Measurements from ENCODE around the gene TMEM81.

The TMEM81 gene

DNA sequence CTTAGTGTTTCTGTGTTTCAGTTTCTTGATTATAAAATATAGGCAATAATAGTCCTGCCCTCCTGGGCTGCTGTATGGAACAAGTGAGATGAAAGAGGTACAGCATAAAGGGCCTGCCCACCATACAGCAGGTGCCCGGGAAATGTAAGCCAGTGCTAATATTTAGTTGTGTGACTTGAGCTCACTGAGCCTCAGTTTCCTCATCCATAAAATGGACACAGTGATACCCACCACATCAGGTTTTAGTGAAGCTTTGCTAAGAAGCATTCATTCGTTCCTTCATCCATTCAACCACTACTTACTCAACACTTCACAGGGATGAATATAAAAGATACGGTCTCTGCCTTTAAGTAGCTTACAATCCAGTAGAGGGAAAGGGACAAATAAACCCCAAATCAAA lies 21.4 kb downstream of the TMEM81 start:
- Mint-ChIP-seq H3K27me3 (peaks cover 11% of the 10 kb centered on the region), H3K27ac (ENCODE audit: low read depth) (no peak overlapping the region), H3K4me1 (peaks cover 6% of the 10 kb centered on the region), H3K36me3 (ENCODE audit: insufficient read depth) (peaks cover 1% of the 10 kb centered on the region), H3K4me3 (no peak overlapping the region), H3K9me3 (no peaks in the 10 kb centered on the region)
- ATAC-seq (replicated peaks; ENCODE audit: extremely low read depth, poor library complexity, severe bottlenecking) (no peak), DNase-seq (ENCODE audit: low spot score in 2 of 2) (no peak)

DNA sequence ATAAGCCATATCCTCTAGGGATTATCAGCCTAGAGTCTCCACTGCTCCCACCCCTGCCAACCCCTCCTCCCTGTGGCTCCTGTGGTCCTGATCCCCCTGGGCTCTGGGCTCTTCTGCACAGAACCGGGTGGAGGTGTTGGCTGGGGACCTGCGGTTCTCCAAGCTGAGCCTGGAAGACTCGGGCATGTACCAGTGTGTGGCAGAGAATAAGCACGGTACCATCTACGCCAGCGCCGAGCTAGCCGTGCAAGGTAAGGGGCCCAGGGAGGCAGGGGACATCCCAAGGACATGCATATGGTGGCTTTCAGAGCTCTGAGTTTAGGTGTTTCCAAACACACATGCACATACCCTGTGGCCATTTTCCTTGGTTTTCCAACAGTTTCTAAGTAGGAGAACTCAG lies 21.9 kb downstream of the TMEM81 start:
- Mint-ChIP-seq H3K27me3 (peaks cover 11% of the 10 kb centered on the region), H3K9me3 (no peaks in the 10 kb centered on the region), H3K36me3 (ENCODE audit: insufficient read depth) (peaks cover 1% of the 10 kb centered on the region), H3K4me1 (peaks cover 6% of the 10 kb centered on the region), H3K4me3 (no peak overlapping the region), H3K27ac (ENCODE audit: low read depth) (no peak overlapping the region)
- no peak for ATAC-seq (replicated peaks; ENCODE audit: extremely low read depth, poor library complexity, severe bottlenecking)
- no peak for DNase-seq (ENCODE audit: low spot score in 2 of 2)

DNA sequence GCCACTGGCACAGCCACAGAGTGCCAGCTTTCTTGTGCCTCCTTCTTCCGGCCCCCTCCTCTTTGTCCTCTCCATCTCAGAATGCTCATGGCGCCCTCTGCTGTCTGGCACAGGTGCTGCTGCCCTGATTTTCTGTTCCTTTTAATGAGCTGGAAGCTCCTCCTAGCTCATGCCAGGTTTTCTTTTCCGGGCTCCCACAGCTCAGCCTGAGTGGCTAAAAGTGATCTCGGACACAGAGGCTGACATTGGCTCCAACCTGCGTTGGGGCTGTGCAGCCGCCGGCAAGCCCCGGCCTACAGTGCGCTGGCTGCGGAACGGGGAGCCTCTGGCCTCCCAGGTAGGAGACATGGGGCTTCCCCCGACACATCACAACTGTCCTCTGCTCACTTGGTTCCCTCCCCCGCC lies 22.6 kb downstream of the TMEM81 start:
- no peaks in the 10 kb centered on the region for H3K9me3 Mint-ChIP-seq
- no peak overlapping the region for H3K4me3 Mint-ChIP-seq
- H3K27me3 Mint-ChIP-seq: peaks cover 11% of the 10 kb centered on the region
- H3K36me3 Mint-ChIP-seq (ENCODE audit: insufficient read depth): peaks cover 1% of the 10 kb centered on the region
- H3K4me1 Mint-ChIP-seq: peaks cover 6% of the 10 kb centered on the region
- DNase-seq (ENCODE audit: low spot score in 2 of 2) (peak; percentile 52 to 53), ATAC-seq (replicated peaks; ENCODE audit: extremely low read depth, poor library complexity, severe bottlenecking) (no peak)
- H3K27ac Mint-ChIP-seq (ENCODE audit: low read depth): no peak overlapping the region

DNA sequence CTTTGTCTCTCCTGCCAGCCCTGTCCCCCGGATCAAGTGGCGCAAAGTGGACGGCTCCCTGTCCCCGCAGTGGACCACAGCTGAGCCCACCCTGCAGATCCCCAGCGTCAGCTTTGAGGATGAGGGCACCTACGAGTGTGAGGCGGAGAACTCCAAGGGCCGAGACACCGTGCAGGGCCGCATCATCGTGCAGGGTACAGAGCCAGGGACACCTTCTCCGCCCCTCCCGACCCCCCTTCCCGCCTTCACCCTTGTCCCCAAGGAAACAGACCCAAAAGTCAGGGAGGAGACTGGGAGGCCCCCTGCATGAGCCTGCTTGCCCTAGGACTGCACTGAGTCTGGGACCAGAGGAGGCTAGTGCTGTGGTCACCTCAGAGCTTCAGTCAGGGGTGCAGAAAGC lies 23.0 kb downstream of the TMEM81 start:
- DNase-seq (ENCODE audit: low spot score in 2 of 2) (no peak), ATAC-seq (replicated peaks; ENCODE audit: extremely low read depth, poor library complexity, severe bottlenecking) (no peak)
- H3K9me3 Mint-ChIP-seq: no peaks in the 10 kb centered on the region
- no peak overlapping the region for H3K4me3 Mint-ChIP-seq
- H3K27me3 Mint-ChIP-seq: peaks cover 11% of the 10 kb centered on the region
- peaks cover 1% of the 10 kb centered on the region for H3K36me3 Mint-ChIP-seq (ENCODE audit: insufficient read depth)
- H3K27ac Mint-ChIP-seq (ENCODE audit: low read depth): no peak overlapping the region
- H3K4me1 Mint-ChIP-seq: peaks cover 6% of the 10 kb centered on the region

DNA sequence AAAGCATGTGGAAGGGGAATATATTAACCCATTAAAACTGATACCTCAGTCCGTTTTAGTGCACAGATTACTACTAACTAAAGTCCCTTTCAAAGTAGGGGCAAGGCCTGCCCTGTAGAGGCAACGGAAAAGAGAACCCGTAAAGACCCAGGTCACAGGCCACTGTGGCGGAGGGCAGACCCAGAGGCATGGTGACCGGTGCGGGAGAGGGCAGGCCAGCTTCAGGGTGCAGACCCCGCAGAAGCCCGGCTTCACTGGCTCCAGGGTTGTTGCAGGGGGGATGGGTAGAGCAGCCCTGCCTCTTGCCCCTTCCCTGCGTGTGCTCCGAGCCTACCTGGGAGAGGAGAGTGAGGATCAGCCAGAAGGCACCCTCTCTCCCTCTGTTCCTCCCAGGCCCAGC lies 23.5 kb downstream of the TMEM81 start:
- Mint-ChIP-seq H3K4me1 (peaks cover 6% of the 10 kb centered on the region), H3K27me3 (peaks cover 11% of the 10 kb centered on the region), H3K4me3 (no peak overlapping the region), H3K27ac (ENCODE audit: low read depth) (no peak overlapping the region), H3K9me3 (no peaks in the 10 kb centered on the region), H3K36me3 (ENCODE audit: insufficient read depth) (peaks cover 1% of the 10 kb centered on the region)
- DNase-seq (ENCODE audit: low spot score in 2 of 2): no peak
- no peak for ATAC-seq (replicated peaks; ENCODE audit: extremely low read depth, poor library complexity, severe bottlenecking)

DNA sequence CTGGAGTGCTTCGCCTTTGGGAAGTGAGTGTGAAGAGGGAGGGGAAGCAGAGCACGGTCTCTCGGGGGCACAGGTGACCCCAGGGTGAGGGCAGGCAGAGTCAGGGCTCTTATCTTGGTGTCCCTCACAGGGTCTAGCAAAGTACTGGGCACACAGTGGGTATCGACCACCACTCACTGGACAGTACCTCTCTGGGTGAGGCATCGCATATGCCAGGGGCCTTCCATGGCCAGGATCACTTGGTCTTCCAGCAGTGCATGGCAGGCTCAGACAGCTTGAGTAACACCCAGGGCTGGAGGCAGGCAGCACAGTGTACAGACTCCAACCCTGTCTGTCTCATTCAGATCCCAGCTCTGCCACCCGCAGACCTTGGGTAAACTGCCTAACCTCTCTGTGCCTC lies 24.6 kb downstream of the TMEM81 start:
- DNase-seq (ENCODE audit: low spot score in 2 of 2) (no peak), ATAC-seq (replicated peaks; ENCODE audit: extremely low read depth, poor library complexity, severe bottlenecking) (no peak)
- Mint-ChIP-seq H3K4me3 (no peak overlapping the region), H3K36me3 (ENCODE audit: insufficient read depth) (peaks cover 1% of the 10 kb centered on the region), H3K9me3 (no peaks in the 10 kb centered on the region), H3K27ac (ENCODE audit: low read depth) (no peak overlapping the region), H3K4me1 (peaks cover 6% of the 10 kb centered on the region), H3K27me3 (peaks cover 13% of the 10 kb centered on the region)

DNA sequence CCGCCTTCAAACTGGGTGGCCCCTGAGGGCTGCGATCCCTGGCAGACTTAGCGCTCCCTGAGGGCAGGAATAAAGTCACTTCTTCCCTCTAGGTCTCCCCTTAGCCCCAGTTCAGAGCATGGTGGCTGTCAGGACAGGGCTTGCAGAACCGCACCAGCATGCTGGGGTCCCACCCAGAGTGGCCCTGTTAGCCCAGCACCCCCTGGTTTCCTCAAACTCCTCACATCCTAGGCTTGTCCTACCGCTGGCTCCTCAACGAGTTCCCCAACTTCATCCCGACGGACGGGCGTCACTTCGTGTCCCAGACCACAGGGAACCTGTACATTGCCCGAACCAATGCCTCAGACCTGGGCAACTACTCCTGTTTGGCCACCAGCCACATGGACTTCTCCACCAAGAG lies 25.4 kb downstream of the TMEM81 start:
- DNase-seq (ENCODE audit: low spot score in 2 of 2): no peak
- H3K36me3 Mint-ChIP-seq (ENCODE audit: insufficient read depth): peaks cover 1% of the 10 kb centered on the region
- H3K27ac Mint-ChIP-seq (ENCODE audit: low read depth): no peak overlapping the region
- no peak overlapping the region for H3K4me3 Mint-ChIP-seq
- H3K9me3 Mint-ChIP-seq: no peaks in the 10 kb centered on the region
- peaks cover 17% of the 10 kb centered on the region for H3K27me3 Mint-ChIP-seq
- H3K4me1 Mint-ChIP-seq: peaks cover 6% of the 10 kb centered on the region
- ATAC-seq (replicated peaks; ENCODE audit: extremely low read depth, poor library complexity, severe bottlenecking): no peak

DNA sequence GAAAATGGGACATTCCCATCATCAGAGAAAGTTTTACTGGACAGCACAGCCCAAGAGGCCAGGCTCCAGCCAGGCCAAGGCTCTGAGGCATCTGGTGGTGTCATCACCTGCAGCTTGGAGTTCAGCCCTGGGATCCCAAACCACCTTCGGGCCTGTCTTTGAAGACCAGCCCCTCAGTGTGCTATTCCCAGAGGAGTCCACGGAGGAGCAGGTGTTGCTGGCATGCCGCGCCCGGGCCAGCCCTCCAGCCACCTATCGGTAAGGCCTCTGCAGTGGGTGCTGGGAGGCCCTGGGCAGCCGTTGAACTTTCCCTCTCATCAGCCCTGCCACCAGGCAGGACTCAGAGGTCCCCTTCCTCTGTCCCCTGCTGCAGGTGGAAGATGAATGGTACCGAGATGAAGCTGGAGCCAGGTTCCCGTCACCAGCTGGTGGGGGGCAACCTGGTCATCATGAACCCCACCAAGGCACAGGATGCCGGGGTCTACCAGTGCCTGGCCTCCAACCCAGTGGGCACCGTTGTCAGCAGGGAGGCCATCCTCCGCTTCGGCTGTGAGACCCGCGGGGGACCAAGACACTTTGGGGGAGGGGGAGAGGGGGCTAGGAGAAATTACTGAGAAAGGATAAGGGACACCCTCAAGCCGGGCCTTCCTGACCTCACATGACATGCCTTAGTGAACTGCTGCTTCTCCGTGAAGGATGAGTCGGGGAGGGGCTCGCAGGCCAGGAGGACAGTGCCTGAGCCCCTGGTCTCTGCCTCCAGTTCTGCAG lies 26.3 kb downstream of the TMEM81 start:
- H3K9me3 Mint-ChIP-seq: no peaks in the 10 kb centered on the region
- no peak for ATAC-seq (replicated peaks; ENCODE audit: extremely low read depth, poor library complexity, severe bottlenecking)
- H3K4me1 Mint-ChIP-seq: peaks cover 6% of the 10 kb centered on the region

DNA sequence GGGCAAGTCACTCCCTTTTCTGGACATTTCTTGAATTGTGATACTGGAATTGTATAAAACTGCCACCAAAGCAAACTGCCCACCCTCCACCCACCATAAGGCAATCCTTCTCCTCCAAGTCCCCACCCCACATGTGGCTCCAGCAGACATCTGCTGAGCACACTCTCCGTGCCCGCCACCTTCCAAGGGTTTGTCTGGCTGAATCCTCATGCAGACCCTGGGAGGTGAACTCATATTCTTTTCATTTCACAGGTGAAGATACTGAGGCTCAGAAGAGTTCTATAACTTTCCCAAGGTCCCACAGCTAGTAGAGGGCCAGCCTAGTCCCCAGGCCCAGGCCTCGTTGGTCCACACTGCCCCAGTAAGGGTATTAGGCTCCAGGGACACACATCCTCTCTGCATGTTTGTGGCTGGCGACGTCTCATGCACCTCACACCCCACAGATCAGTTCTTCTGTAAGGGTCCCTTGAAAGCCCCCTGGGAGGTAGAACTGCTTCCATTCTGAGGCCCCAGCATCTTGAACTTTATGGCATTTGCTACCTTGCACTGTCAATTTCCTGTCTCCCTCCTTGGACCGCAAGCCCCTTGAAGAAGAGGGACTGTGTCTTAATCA lies 27.2 kb downstream of the TMEM81 start:
- Mint-ChIP-seq H3K4me1 (peaks cover 6% of the 10 kb centered on the region), H3K27ac (ENCODE audit: low read depth) (no peak overlapping the region), H3K9me3 (no peaks in the 10 kb centered on the region), H3K4me3 (no peak overlapping the region), H3K27me3 (peaks cover 26% of the 10 kb centered on the region), H3K36me3 (ENCODE audit: insufficient read depth) (peaks cover 1% of the 10 kb centered on the region)
- DNase-seq (ENCODE audit: low spot score in 2 of 2) (no peak), ATAC-seq (replicated peaks; ENCODE audit: extremely low read depth, poor library complexity, severe bottlenecking) (no peak)

More for the DNA sequence above, 26.3 kb downstream of the TMEM81 start:
- no peak overlapping the region for H3K4me3 Mint-ChIP-seq
- H3K36me3 Mint-ChIP-seq (ENCODE audit: insufficient read depth): peaks cover 1% of the 10 kb centered on the region
- H3K27ac Mint-ChIP-seq (ENCODE audit: low read depth): no peak overlapping the region
- DNase-seq (ENCODE audit: low spot score in 2 of 2): no peak
- H3K27me3 Mint-ChIP-seq: peaks cover 26% of the 10 kb centered on the region

DNA sequence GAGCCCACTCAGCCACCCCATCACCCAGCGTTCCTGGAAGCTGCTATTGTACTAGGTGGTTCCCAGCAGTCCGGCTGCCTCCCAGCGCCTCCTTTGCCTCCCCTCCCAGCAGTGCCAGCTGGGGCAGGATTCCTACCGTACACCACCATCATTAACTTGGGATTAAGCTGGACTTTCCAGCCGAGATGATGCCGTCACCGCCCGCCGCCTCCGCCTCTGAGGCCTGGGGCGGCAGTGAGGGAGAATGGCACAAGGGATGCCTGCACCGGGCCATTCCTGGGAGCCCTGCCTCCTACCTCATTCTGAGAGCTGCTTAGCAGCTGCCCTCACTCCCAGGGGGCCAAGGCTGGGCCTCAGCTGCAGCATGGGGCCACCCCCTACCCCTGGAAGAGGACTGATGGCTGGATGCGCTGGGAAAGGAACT lies 28.1 kb downstream of the TMEM81 start:
- no peaks in the 10 kb centered on the region for H3K9me3 Mint-ChIP-seq
- no peaks in the 10 kb centered on the region for H3K4me1 Mint-ChIP-seq
- no peak for ATAC-seq (replicated peaks; ENCODE audit: extremely low read depth, poor library complexity, severe bottlenecking)

DNA sequence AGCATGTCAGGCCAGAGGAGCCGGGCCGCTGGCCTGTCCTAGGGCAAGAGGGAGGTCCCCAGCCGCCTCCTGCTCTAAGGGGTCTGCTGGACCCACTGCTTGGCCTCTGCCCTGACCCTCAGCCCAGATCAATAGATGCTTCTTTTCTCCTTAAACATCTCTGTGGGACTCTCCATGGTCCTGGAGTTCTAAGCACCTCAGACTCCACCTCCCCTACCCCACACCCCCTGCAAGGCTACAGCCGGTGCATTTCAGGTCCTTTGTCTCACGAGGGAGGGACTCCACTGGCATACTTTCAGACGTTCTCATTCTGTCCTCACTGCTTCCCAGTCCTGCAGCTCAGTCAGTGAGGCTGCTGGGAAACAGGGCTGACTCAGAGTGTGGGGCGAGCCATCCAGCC lies 30.2 kb downstream of the TMEM81 start:
- H3K9me3 Mint-ChIP-seq: no peaks in the 10 kb centered on the region
- H3K4me3 Mint-ChIP-seq: no peak overlapping the region
- no peak for DNase-seq (ENCODE audit: low spot score in 2 of 2)
- no peaks in the 10 kb centered on the region for H3K36me3 Mint-ChIP-seq (ENCODE audit: insufficient read depth)
- no peak for ATAC-seq (replicated peaks; ENCODE audit: extremely low read depth, poor library complexity, severe bottlenecking)
- no peak overlapping the region for H3K27ac Mint-ChIP-seq (ENCODE audit: low read depth)
- H3K27me3 Mint-ChIP-seq: peaks cover 26% of the 10 kb centered on the region
- H3K4me1 Mint-ChIP-seq: no peaks in the 10 kb centered on the region

More for the DNA sequence above, 28.1 kb downstream of the TMEM81 start:
- Mint-ChIP-seq H3K27ac (ENCODE audit: low read depth) (no peak overlapping the region), H3K27me3 (peaks cover 26% of the 10 kb centered on the region), H3K36me3 (ENCODE audit: insufficient read depth) (peaks cover 1% of the 10 kb centered on the region), H3K4me3 (no peak overlapping the region)
- DNase-seq (ENCODE audit: low spot score in 2 of 2): no peak

DNA sequence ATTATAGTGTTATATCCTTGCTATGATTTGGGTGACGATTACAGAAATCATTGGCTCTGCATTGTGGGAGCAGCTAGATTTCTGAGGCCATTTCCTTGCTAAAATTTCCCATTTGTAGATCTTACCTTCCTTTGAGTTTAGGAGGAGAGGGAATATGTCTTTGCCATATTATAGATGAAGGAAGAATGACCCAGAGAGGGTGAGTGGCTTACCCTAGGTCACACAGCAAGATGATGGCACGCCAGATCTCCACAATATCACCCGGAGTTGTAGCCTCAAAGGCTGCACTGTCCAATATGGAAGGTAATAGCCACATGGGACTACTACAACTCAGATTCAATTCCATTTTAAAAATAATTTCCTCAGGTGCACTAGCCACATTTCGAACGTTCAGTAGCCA lies 31.0 kb downstream of the TMEM81 start:
- H3K4me3 Mint-ChIP-seq: no peak overlapping the region
- DNase-seq (ENCODE audit: low spot score in 2 of 2): no peak
- H3K4me1 Mint-ChIP-seq: no peaks in the 10 kb centered on the region
- H3K9me3 Mint-ChIP-seq: no peaks in the 10 kb centered on the region
- peaks cover 31% of the 10 kb centered on the region for H3K27me3 Mint-ChIP-seq
- no peak overlapping the region for H3K27ac Mint-ChIP-seq (ENCODE audit: low read depth)
- no peak for ATAC-seq (replicated peaks; ENCODE audit: extremely low read depth, poor library complexity, severe bottlenecking)
- no peaks in the 10 kb centered on the region for H3K36me3 Mint-ChIP-seq (ENCODE audit: insufficient read depth)

DNA sequence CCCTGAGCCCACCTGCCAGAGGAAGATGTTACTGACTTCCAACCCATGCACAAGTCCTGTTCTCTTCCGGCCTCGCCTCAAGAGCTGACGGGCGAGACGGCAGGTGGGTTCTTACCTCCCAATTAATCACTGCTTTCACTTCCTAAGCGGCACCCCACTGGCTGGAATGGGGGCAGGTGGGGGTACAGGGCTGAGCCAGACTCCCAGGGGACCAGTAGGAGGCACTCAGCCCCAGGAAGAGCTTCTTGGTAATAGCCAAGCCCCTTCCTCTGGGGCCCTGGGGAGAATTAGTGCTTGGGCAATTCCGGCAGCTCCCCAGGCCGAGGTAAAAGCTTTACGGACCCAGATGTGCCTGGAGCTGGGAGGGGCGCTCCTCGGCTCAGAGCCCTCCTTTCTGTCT lies 31.6 kb downstream of the TMEM81 start:
- Mint-ChIP-seq H3K9me3 (no peaks in the 10 kb centered on the region), H3K4me1 (no peaks in the 10 kb centered on the region), H3K4me3 (no peak overlapping the region), H3K27me3 (peaks cover 37% of the 10 kb centered on the region), H3K27ac (ENCODE audit: low read depth) (no peak overlapping the region), H3K36me3 (ENCODE audit: insufficient read depth) (no peaks in the 10 kb centered on the region)
- DNase-seq (ENCODE audit: low spot score in 2 of 2) (no peak), ATAC-seq (replicated peaks; ENCODE audit: extremely low read depth, poor library complexity, severe bottlenecking) (no peak)
